GM19035 (cell line): ENCODE results near the gene ALDH9A1.
"Not testable (repeated sequence)": the region's sequence is repeated elsewhere in the genome, so short reads cannot be mapped to it uniquely, and the experiment has no call there.

Source experiments
- ATAC-seq: cut with Tn5 transposase; IDR thresholded peaks from one replicate; pipeline ENCODE4 v1.9.1; 2021; ENCODE audit not compliant: unreplicated experiment

Gene ALDH9A1

GRCh38 chr1:165647517-165647916 lies 50.8 kb downstream of the ALDH9A1 start:
- ATAC-seq = no peak

- no peak for ATAC-seq
These were observed 52.6 kb downstream of the ALDH9A1 start for GRCh38 chr1:165645654-165646366.

DNA sequence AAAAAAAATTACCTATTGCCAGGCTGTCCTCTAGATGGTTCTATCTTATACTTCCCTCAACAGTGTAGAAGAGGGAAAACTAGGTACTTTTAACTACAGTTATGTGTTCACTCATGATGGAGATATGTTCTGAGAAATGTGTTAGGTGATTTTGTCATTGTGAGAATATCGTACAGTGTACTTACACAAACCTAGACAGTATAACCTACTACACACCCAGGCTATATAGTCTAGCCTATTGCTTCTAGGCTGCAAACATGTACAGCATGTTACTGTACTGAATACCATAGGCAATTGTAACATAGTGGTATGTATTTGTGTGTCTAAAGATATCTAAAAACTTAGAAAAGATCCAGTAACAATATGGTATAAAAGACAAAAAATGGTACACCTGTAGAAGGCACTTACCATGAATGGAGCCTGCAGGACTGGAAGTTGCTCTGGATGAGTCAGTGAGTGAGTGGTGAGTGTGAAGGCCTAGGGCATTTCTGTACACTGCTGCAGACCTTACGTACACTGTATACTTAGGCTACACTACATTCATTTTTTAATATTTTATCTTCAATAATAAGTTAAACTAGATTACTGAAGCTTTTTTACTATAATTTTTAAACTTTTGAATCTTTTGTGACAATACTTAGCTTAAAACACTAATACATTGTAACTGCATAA lies 54.2 kb downstream of the ALDH9A1 start:
- no peak for ATAC-seq

DNA sequence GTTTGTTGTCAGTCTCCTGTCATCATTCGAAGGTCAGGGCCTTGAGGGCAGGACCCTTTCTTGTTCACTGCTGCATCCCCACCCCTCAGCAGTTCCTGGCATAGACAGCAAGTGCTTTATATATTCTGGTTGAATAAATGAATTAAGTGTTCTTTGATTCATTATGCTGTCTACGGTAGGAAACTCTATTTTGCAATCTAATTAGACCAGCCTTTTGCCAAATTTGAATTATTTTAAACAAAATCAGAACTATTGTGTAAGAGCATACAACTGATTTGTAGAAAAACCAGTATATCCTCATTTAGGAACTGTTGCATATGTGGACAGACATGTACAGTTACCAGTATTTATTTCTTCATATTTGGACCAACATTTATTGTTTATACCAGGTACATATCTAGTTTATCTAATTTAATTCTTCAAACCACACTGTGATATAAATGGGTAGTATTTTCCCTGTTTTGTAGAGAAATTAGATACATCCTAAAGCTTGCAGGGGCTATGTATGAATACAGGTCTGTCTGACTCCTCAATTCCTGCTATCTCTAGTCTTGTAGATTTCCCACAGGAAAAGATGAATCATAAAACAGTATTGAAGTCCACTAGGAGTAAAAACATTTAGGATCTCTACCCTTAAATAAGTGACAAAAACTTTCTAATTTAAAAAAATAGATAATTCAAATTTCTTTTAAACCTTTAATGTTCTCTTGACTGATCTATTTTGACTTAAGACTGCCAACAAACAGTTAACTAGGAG lies 57.0 kb downstream of the ALDH9A1 start:
- no peak for ATAC-seq

DNA sequence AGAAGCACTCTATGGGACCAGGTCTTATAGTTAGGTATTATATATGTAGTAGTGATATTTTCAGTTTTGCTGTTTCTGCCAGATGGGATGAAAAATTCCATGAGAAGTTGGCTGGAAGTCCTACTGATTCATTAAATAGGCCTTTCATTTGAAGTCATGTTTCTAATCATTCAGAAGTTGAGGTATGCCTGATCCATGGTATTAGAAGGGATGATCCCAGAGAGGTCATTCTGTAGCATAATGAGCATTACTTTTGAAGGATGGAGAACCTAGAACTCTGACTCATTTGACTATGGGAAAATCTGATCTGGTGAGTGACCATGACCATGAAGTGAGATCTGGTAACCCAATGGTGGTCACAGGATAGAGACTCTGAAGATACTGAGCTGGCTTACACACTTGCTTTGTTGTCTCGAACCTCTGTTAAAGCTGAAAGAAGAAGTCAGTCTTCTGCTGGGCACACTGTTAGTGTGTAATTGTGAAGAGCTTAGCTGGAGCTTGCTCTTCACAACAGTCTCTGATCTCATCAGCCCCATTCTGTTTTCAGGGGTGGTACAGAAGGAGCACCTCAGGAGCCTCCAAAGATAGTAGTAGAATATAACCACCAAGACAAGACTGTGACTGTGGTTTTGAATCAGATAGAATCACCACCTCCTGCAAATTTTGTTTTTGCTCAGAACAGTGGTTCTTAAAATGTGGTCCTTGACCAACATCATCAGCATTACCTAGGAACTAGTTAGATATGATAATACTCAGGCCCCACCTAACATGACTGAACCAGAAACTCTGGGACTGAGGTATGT lies 58.3 kb downstream of the ALDH9A1 start:
- ATAC-seq = no peak

- not testable (repeated sequence) for ATAC-seq
These were observed 60.2 kb downstream of the ALDH9A1 start for GRCh38 chr1:165638211-165638610.

DNA sequence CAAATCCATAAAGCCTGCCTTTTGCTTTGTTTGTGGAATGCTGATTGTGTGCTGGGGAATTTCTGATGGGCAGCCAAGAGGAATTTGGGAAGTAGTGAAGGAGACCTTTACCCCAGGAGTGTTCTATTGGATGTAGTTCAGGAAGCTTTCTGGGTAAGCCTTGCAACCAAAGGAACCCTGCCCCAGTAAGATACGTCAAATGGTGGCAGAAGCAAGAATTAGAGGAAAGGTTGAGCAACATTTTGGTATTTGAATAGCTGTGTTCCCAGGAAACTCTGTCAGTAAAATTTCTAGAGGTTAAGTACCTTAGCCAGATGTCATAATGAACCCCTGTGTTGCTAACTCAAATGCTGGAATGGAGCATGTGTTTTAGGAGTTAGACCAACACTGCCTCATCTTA lies 60.9 kb downstream of the ALDH9A1 start:
- no peak for ATAC-seq

DNA sequence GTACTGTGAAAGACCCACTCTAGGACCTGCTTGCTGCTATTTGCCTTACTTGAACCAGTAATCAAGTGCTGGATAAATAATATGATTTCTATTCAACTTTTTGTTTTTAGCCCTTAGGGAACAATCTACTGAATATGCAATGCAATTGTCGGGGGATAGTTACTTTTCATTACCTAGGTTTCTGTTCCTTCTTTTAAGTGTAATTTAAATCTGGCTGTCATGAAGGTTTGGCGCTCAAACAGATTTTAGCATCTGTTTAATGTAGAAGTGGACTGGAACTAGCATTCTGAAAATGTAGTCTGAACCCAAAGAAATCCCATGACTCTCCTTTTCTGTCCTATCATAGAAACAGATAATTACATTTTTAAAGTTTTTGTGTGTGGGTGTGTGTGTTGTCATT lies 62.5 kb downstream of the ALDH9A1 start:
- no peak for ATAC-seq

DNA sequence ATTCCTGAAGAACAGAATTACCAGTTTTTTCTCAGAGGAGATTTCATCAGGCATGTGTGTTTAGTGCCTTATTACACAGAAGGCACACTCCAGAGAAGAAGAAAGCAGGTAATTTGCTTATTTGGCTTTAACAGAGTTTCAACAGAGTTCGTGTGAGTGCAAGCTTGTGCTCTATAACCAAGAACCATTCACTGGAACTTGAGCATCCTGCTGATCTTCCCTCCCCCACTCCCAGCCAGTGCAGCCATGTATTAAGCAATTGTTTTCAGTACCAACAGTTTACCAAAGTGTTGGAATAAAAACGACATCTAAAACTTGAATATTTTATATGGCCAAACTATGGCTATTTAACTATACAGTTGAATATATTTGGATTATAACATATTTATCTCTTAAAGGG lies 63.0 kb downstream of the ALDH9A1 start:
- ATAC-seq = no peak

DNA sequence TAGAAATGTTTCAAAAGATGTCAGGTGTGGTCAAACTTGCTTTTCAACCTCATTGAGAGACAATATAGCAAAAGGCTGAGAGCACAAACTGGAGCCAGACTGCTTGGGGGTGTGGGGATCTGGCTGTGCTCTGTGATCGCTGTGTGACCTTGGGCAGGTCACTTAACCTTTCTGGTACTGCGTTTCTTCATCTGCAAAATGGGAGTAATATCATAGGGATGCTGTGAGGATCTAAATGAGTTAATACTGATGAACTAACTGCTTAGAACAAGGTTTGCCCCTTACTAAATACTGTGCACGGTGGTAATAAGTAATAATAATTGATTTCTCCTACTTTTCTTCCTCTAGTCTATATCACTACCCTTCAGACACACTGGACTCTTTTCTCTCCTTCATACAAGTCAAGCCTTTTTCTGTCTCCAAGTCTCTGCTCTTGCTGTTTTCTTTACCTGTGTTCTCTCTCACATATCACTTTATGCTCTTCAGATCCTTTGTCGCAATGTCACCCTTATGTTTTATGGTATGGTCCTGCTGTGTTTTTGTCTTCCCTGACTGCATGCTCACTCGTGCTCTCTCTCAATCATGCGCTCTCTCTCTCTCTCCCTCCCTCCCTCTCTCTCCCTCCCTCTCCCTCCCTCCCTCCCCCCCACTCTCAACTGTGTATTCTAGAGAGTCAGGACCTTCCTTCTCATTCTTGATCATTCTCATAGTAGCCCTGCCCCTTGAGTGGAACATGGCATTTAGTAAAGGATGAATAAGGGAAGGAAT lies 64.0 kb downstream of the ALDH9A1 start:
- no peak for ATAC-seq

DNA sequence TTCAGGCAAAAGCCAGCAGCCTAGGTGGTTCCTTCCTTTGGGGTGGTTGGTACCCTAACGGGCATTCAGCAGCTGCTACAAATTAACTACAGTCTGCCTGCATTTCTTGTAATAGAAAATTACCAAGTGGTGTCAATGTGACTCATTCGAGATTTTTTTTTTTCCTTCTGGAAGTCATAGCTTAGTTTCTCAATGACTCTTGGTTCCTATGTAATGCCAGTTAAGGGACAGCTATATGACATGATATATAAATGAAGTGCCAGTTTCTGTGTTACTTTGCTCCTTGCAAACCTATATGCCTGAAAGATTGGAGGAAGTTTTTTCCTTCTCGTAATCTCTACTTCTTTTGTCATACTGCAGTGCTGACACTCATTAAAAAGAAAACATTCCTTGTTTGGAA lies 64.7 kb downstream of the ALDH9A1 start:
- no peak for ATAC-seq

GRCh38 chr1:165632491-165632890 lies 65.9 kb downstream of the ALDH9A1 start:
- no peak for ATAC-seq

DNA sequence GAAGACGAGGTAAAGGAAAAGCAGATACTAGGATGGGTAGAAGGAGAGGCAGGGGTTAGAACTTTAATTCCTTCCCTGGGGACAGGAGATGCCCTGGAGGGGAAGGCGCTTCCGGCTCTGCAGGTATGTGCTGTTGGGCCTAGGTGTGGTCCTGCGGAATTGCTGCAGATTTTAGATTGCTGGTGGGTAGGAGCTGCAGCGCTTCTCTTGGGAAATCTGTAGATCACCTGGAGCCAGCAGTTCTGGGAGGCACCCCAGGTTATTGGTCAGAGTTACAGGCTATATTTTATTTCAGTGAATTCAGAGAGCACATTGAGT lies 66.3 kb downstream of the ALDH9A1 start:
- no peak for ATAC-seq

DNA sequence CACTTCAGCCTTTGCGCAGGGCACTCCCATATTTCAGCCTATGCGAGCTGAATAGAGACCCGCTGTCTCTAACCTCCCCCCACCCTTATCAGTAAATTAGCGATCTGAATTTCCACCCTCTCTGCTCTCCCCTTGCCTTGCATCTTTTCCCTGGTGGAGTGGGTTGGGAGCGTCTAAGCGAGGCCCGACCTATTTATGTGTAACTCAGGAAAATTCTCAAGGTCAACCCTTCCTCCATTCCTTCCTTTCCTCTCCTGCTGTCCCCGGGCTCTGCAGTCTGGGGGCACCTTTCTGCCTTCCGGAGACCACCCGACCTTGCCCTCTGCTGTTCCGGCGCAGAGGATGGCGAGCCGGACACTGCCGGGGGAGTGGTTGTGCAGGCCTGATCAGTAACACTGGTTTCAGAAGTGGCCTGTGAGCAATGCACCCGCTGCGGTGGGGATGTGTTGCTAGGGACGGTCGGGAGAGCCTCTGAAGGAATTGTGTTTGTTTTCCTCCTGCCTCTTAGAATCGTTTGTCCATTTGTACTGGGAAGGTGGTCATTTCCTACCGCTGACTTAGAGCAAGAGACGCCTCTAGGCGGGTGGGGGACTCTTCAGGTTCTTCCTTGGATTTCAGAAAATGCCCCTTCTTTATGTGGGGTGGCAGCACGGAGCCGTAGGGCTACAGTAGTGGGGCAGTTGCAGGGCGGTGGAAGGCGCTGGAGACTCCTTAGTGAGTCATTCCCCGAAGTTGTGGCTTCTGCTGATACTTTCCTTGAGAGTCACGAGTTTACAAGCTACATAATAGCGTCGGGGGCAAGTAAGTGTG lies 66.8 kb downstream of the ALDH9A1 start:
- peak; percentile 32 for ATAC-seq

DNA sequence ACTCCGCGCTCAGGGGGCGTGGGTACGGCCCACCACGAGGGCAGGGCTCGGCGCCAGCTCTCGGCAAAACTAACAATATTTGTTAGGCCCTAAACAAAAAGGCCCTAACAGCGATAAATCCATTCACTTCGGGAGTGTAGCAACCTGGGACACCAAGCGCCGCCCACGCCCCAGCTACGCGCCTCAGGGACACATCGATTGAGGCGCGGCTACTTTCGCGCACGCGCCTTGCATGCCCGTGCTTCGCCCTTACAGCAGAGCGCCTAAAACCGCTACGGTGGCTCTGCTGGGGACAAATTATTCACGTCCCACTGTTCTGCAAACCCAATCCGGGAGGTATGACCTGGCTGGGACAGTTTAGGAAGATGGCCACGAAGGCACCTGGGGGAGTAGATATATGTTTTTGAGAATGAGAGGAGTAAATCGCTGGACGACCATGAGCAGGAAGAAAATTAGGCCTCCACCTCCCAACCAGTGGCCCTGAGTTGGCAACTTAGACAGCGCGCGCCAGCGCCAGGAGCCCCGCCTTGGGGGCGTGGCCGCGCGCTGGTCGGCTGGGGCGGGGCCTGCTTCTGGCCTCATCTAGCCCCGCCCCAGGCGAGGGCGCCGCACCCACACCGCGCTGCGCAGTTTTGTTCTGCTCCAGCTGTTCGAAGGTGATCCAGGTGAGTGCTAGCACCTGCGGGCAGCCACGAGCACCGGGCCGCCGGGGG lies 67.6 kb downstream of the ALDH9A1 start, which contains the start of gene MGST3:
TSS of gene MGST3 (plus strand) at position 606 of the 713 bp plus-strand sequence. CDS start 18,614 bp downstream, outside the sequence.
- ATAC-seq = peak; percentile 91

DNA sequence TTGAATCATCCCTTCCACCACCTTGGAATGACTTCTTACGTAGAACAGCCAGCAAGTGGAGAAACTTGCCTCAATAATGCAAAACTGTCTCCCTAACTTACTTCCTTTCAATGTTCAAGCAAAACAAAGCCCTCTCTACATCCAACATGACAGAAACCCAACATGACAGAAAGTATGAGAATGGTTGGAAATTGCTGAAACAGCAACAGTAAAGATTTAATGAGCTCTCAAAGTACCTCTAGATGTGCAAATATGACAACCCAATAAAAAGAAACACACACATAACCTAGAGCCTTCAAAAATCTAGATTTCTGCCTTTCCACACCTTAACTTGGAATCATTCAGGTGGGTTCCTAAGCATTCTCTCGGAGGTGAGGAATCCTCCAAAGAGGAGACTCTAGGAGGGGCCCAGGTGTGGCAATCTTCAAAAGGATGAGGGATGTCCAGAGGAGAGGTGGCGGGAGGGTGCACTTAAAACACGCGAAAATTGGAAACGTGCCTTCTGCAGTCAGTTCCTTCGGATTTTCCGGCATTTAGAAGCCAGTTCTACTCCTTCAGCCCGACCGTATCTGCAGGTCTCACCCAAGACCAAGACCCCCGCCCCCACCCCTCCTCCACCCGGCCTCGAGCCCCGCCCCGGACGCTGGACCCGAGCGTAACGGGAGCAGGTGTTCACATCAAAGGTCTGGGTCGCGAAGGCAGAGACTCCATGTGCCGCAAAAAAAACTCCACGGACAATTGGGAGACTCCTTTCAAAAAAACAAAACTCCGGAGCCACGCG lies 68.3 kb downstream of the ALDH9A1 start:
- ATAC-seq = peak; percentile 0

GRCh38 chr1:165629151-165629550 lies 69.2 kb downstream of the ALDH9A1 start:
- ATAC-seq = no peak

DNA sequence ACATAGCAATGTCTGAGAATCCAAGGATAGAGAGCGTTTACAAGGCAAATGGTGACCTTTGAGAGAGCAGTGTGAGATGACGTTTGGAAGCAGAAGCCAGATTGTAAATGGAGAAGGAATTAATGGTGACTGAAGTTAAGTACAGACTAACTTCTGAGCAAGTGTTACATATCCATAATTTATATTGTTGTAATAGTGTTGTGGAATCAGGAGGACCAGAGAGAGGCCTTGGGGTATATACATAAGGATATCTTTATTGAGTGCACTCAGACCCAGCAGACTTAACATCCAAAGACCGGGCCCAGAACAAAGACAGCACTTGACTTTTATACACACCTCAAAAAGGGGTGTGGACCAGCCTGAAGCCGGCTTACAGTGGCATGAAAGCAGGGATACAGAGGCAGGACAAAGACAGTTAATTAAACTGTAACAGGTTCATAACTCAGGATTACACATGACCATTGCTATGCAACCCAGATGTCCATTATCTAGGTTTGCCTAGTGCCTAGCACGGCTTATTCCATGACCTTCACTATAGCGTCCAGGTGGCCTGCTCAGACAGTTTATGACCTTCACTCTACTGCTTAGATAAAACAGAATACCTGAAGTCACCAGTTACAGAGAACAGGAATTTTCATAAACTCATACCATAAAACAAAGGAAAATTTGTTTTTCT lies 70.1 kb downstream of the ALDH9A1 start:
- no peak for ATAC-seq
